GM19438 (cell line): ENCODE results near the gene TYSND1.
A peak's percentile ranks its signal among the peaks of the same experiment; 100 is the strongest.
"Not testable (repeated sequence)": the region's sequence is repeated elsewhere in the genome, so short reads cannot be mapped to it uniquely, and the experiment has no call there.

ENCODE experiments used
- ATAC-seq: cut with Tn5 transposase; IDR thresholded peaks from one replicate; pipeline ENCODE4 v1.9.1; 2021; ENCODE audit warnings: low read depth; ENCODE audit not compliant: unreplicated experiment

TYSND1 gene

DNA sequence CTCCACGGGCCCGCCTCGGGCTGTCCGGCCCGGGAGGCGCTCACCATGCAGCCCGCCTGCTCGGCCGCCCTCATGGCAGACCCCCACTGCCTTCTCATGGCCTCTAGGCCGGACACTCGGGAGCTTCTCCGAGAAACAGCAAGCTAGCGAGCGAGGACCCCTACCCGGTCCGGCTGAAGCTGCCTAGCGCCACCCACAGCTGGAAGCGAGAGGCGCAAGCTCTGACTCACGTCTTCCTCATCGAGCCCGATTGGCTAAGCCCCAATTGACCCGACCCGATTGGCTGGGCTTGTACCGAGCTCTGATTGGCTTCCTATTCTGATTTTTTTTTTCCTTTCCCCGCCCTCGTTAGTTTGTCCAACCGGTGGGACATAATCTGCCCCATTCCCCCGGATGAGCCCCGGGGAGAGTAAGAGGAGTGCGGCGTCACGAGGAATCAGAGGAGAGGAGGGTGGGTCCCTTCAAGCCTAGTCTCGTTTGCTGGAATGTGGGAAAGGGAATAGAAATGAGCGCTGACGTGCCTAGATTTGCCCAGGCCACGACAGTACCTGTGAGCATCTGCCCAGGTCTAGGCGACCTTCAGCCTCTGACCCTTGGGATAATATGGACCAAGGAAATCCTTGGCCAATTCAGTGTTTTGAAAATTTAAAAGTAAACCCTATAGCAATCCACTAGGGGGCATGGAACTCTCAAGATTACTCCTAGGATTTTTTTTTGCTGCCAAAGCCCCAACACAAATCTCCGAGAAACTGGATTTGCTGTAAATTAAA lies at the start of gene TYSND1:
Gene TYSND1 (minus strand): TSS at position 212 of the 770 bp plus-strand sequence. CDS start 114 bp downstream, at position 98.
- peak; percentile 86 for ATAC-seq

DNA sequence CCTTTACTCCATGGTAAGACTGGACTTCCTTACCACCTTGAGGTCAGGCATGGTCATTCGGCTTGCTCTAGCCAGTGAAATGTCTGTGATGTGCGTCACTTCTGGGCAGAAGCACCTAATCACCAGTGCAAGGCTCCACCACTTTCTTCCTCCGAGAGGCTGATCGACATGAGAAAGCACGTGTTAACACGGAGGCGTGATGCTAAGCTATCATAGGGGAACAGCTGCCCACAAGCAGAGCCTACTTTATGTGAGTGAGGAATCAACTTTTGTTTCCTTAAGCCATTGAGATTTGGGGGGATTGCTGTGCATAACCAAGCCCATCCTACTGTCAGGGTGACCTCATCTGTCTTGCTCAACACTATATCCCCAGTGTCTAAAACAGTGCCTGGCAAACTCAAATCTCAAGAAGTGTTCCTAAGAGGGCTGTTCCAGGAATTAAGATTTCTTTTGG lies 46.9 kb upstream of the TYSND1 start:
- no peak for ATAC-seq

DNA sequence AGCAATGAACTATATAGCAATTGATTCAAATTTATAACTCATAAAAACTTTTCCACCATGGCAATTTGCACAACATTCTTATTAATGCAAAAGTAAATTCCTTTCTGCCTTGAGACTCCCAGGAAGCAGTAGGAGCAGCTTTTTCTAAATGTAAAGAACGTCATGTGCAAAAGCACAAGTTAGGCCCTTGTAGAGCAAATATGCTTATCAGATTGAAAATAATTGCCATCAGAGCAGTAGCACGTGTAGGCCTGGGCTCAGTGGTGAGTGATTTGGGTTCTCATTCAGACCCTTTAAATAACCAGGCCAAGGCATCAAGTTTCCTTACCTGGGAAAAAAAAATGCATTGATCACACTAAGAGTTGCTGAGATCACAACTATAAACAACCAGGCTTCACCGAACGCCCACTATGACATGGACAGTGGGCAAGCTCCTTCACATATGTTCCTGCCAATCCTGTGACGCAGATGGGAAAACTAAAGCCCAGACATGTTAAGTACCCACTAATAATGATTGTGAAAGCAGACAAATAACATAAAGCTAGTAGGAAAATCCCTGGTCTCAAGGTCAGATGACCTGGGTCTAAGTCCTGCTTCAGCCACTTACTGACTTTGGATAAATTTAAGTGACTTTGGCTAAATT lies 45.9 kb upstream of the TYSND1 start:
- no peak for ATAC-seq

GRCh38 chr10:70191972-70192305 lies 45.4 kb upstream of the TYSND1 start:
- no peak for ATAC-seq

GRCh38 chr10:70191161-70191971 lies 44.9 kb upstream of the TYSND1 start:
- ATAC-seq = no peak

- ATAC-seq = no peak
Measured at GRCh38 chr10:70190581-70190980, 44.1 kb upstream of the TYSND1 start.

- no peak for ATAC-seq
Measured at GRCh38 chr10:70190102-70190501, 43.6 kb upstream of the TYSND1 start.

- ATAC-seq = no peak
Measured at GRCh38 chr10:70188768-70189167, 42.3 kb upstream of the TYSND1 start.

GRCh38 chr10:70186571-70186970 lies 40.1 kb upstream of the TYSND1 start:
- no peak for ATAC-seq

- ATAC-seq = no peak
Measured at GRCh38 chr10:70186090-70186489, 39.6 kb upstream of the TYSND1 start.

DNA sequence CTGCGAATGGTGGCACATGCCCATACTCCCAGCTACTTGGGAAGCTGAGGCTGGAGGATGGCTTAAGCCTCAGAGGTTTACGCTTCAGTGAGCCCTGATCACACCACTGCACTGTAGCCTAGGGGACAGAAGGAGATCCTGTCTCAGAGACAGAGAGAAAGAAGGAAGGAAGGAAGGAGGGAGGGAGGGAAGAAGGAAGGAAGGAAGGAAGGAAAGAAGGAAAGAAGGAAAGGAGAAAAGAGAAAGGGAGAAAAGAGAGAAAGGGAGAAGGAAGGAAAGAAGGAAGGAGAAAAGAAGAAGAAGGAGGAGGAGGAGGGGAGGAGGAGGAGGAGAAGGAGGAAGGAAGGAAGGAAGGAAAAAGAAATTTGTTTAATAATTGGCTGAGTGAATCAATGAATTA lies 36.8 kb upstream of the TYSND1 start:
- ATAC-seq = no peak

GRCh38 chr10:70179209-70179608 lies 32.7 kb upstream of the TYSND1 start:
- ATAC-seq = not testable (repeated sequence)

- no peak for ATAC-seq
Measured at GRCh38 chr10:70178139-70178725, 31.7 kb upstream of the TYSND1 start.

DNA sequence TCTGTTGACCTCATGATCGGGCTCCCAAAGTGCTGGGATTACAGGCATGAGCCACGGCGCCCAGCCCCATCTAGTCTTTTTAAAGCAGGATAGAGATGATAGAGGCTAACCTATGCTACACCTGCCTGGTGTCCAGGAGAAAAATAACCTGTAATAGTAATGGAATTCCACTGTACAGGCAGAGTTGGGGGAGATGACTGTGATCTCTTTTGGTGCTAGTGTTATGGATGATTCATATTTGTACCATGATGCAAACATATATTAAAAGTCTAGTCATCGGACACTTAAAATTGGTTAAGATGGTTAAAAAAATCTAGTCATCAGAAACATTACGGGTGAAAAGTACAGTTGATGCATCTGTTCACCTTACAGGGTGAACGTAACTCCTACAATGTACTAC lies 29.9 kb upstream of the TYSND1 start:
- ATAC-seq = no peak

DNA sequence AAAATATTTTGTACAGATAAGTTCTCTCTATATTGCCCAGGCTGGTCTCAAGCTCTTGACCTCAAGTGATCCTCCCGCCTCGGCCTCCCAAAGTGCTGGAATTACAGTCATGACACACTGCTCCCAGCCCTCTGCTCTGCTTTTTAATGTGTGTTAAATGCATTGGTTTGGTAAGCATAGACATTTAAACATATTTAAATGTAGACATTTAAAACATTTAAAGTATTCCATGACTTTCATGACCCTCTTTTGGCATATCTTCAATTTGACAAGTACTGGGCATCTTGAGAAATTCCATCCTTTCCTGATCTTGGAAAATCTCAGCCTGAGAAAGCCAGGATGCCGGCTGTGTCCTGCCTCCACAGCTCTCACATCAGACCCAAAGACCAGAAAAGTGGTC lies 29.0 kb upstream of the TYSND1 start:
- ATAC-seq = no peak

GRCh38 chr10:70174058-70174741 lies 27.7 kb upstream of the TYSND1 start:
- no peak for ATAC-seq

DNA sequence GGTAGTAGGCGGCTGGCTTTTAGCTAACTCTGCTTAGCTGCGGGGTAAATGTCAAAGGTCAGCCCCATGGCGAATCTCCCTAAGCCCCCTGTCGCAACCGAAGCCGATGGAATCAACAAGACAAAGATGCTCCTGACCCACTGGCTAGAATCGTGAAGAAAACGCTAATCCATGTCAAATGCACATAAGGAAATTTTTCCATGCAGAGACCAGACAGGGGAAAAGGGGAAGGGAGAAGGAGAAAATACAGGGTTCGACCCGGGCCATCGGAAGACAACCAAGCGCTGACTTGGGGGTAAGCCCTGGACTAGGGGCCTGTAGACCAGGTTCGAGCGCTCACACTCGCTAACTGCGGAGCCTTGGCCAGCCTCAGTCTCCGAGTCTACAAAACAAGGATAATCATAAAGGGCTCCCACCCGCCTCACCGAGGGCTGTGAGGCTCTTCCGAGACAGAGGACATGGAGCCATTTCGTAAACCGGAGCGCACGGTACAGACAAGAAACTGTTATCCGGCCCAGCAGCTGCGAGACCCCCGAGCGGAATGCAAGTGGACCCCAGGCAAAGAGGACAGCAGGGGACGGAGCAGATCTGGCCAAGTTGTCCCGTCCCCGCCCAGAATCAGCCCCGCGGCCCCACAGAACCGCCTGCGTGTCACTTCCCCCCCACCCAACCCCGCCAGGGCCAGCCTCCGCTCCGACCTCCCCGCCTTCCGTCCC lies 23.3 kb upstream of the TYSND1 start:
- ATAC-seq = peak; percentile 10

- ATAC-seq = no peak
Measured at GRCh38 chr10:70169011-70169410, 22.5 kb upstream of the TYSND1 start.

DNA sequence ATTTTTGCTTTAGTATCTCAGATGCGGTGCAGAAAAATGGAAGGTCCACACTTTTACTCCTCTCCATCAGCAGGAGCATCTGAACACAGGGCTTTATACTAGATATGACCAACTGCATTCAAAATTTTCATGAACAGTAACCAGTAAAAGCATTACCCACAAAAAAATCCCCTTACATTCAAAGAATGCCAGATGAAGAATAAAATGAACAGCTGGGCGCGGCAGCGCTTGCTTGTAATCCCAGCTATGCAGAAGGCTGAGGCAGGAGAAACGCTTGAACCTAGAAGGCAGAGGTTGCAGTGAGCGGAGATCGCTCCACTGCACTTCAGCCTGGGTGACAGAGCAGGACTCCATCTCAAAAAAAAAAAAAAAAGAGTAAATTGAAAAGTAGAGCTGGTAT lies 20.7 kb upstream of the TYSND1 start:
- no peak for ATAC-seq

DNA sequence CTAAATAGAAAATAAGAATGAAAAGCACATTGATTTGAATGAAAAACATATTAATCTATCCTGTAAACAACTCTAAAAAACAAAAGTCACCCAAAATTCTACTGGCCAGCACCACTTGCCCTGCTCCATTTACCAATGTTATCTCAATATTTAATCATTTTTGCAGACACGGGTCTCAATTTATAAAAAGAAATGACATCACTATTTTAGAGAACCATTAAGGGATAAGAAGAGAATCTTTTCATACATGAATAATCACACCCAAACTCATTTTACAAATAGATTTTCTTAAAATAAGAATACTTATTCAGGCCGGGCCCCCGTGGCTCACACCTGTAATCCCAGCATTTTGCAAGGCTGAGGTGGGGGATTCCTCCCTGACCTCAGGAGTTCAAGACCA lies 19.9 kb upstream of the TYSND1 start:
- ATAC-seq = no peak
